H1 (cell line): ENCODE results near the gene ADSS1. TPM values are rescaled to one million over a fixed set of nuclear protein-coding genes. Genes with fewer than 3 reads are reported as not detected.

Experiments used
- CTCF ChIA-PET: fragments of 300-600 bp; sonication (Branson Sonifier 250); formaldehyde crosslinking; loops from one replicate; lab custom pipeline; 2021; ENCODE audit not compliant: partially characterized antibody; lab: Charles Lee
- POLR2A ChIA-PET: fragments of 300-600 bp; sonication (Branson Sonifier 250); formaldehyde crosslinking; loops from one replicate; lab custom pipeline; 2021; ENCODE audit warnings: inconsistent platforms; ENCODE audit not compliant: partially characterized antibody; lab: Charles Lee
- DNase-seq, 2 experiments: peaks; one replicate each; pipeline versions ENCODE4 v3.0.0 to v3.0.0-alpha.2; 2010 to 2022; ENCODE audit warnings: low spot score in 2 of 2, low read depth in 1 of 2, mixed read lengths in 1 of 2
- FAIRE-seq: peaks from 2 replicates; lab custom pipeline; 2011; peaks lifted over from hg19 to GRCh38; lab: Jason Lieb, UNC
- H2AFZ ChIP-seq: 2 replicates; pipeline ENCODE4 v1.8.1; 2012; ENCODE audit warnings: low read length, inconsistent platforms
- H2AK5ac ChIP-seq: 2 replicates; pipeline ENCODE4 v1.6.1; 2013; ENCODE audit warnings: low read depth, low read length
- H2BK120ac ChIP-seq: replicated peaks from 2 replicates; pipeline ENCODE3; 2013; ENCODE audit warnings: low read depth, low read length, inconsistent platforms
- H2BK12ac ChIP-seq: 2 replicates; pipeline ENCODE4 v1.6.1; 2013; ENCODE audit warnings: low read depth, low read length
- H2BK15ac ChIP-seq: 2 replicates; pipeline ENCODE4 v1.6.1; 2013; ENCODE audit warnings: low read length
- H2BK20ac ChIP-seq: 2 replicates; pipeline ENCODE4 v1.6.1; 2013; ENCODE audit warnings: low read length
- H2BK5ac ChIP-seq: 2 replicates; pipeline ENCODE4 v1.6.1; 2013; ENCODE audit warnings: low read depth, low read length
- H3K14ac ChIP-seq: 2 replicates; pipeline ENCODE4 v1.6.1; 2013; ENCODE audit warnings: inconsistent platforms; ENCODE audit not compliant: insufficient read length
- H3K18ac ChIP-seq: 2 replicates; pipeline ENCODE4 v1.6.1; 2013; ENCODE audit warnings: low read length; ENCODE audit errors: extremely low read depth
- H3K23ac ChIP-seq: 2 replicates; pipeline ENCODE4 v1.6.1; 2013; ENCODE audit warnings: inconsistent platforms; ENCODE audit not compliant: insufficient read length
- H3K23me2 ChIP-seq: 2 replicates; pipeline ENCODE4 v1.6.1; 2013; ENCODE audit warnings: low read depth, low read length
- H3K27ac ChIP-seq: 2 replicates; pipeline ENCODE4 v1.6.1; 2011; ENCODE audit warnings: low read depth, low read length, inconsistent platforms
- H3K27me3 ChIP-seq, 4 experiments: replicated peaks in 1 of 4; 1 replicate in 1 of 4; 2 replicates in 3 of 4; pipeline versions ENCODE4 v1.6.1 to v1.8.1; 2011 to 2013; ENCODE audit warnings: low read length in 3 of 4, mild to moderate bottlenecking in 3 of 4, inconsistent platforms in 2 of 4, mixed read lengths in 2 of 4, moderate library complexity in 1 of 4; ENCODE audit not compliant: control insufficient read depth in 3 of 4, insufficient read depth in 3 of 4; ENCODE audit errors: extremely low read depth in 1 of 4
- H3K36me3 ChIP-seq, 4 experiments: 2 replicates each; pipeline versions ENCODE4 v1.6.1 to v1.8.1; 2011 to 2013; ENCODE audit warnings: mild to moderate bottlenecking in 4 of 4, low read length in 3 of 4, moderate library complexity in 2 of 4, control low read depth in 1 of 4, inconsistent platforms in 1 of 4; ENCODE audit not compliant: insufficient read depth in 4 of 4, control insufficient read depth in 2 of 4
- H3K4ac ChIP-seq: replicated peaks from 2 replicates; pipeline ENCODE3; 2013; ENCODE audit warnings: low read length, low read depth, mixed read lengths, inconsistent platforms; ENCODE audit not compliant: insufficient read length
- H3K4me1 ChIP-seq, 4 experiments: replicated peaks in 1 of 4; 1 replicate in 1 of 4; 2 replicates in 3 of 4; pipeline versions ENCODE4 v1.6.1 to v1.8.1; 2011 to 2013; ENCODE audit warnings: low read length in 3 of 4, inconsistent platforms in 2 of 4, mixed read lengths in 1 of 4; ENCODE audit not compliant: insufficient read depth in 4 of 4, control insufficient read depth in 3 of 4
- H3K4me2 ChIP-seq, 2 experiments: 2 replicates each; pipeline versions ENCODE4 v1.6.1 to v1.8.1; 2011 to 2013; ENCODE audit warnings: low read depth in 2 of 2, low read length in 2 of 2, control low read depth in 1 of 2, inconsistent platforms in 1 of 2, mild to moderate bottlenecking in 1 of 2; ENCODE audit not compliant: insufficient read depth in 1 of 2
- H3K4me3 ChIP-seq, 4 experiments: fragments of 200-600, 300-600 bp in 1 of 4; sonication (generic), shearing (Covaris generic), sonication (Bioruptor Twin) in 1 of 4; 2 replicates each; pipeline versions ENCODE4 v1.5.1 to v1.8.1; 2011 to 2016; ENCODE audit warnings: low read length in 4 of 4, low read depth in 3 of 4, control low read depth in 2 of 4, inconsistent platforms in 2 of 4, mild to moderate bottlenecking in 2 of 4, mixed read lengths in 1 of 4, moderate library complexity in 1 of 4; ENCODE audit not compliant: insufficient read depth in 2 of 4; ENCODE audit errors: extremely low read depth in 1 of 4
- H3K56ac ChIP-seq: replicated peaks from 2 replicates; pipeline ENCODE3; 2013; ENCODE audit warnings: low read depth, mild to moderate bottlenecking, mixed read lengths, low read length, inconsistent platforms; ENCODE audit not compliant: insufficient read length
- H3K79me1 ChIP-seq: 2 replicates; pipeline ENCODE4 v1.6.1; 2013; ENCODE audit warnings: low read depth, low read length, control low read depth
- H3K79me2 ChIP-seq, 2 experiments: 2 replicates each; pipeline versions ENCODE4 v1.6.1 to v1.8.1; 2012 to 2013; ENCODE audit warnings: low read length in 2 of 2, mild to moderate bottlenecking in 2 of 2, inconsistent platforms in 1 of 2; ENCODE audit not compliant: insufficient read depth in 2 of 2, control insufficient read depth in 1 of 2
- H3K9ac ChIP-seq, 4 experiments: replicated peaks in 1 of 4; 1 replicate in 1 of 4; 2 replicates in 3 of 4; pipeline versions ENCODE4 v1.6.1 to v1.8.1; 2011 to 2013; ENCODE audit warnings: low read depth in 3 of 4, low read length in 3 of 4, control low read depth in 2 of 4, mild to moderate bottlenecking in 2 of 4, moderate library complexity in 2 of 4, inconsistent platforms in 1 of 4; ENCODE audit errors: extremely low read depth in 1 of 4
- H3K9me3 ChIP-seq, 2 experiments: 2 replicates each; pipeline versions ENCODE4 v1.6.1 to v1.8.1; 2012 to 2013; ENCODE audit warnings: mild to moderate bottlenecking in 2 of 2, moderate library complexity in 2 of 2, control low read depth in 1 of 2, inconsistent platforms in 1 of 2, low read depth in 1 of 2, low read length in 1 of 2, mixed read lengths in 1 of 2; ENCODE audit not compliant: insufficient read depth in 2 of 2
- H4K20me1 ChIP-seq, 2 experiments: replicated peaks in 1 of 2; 2 replicates each; pipeline versions ENCODE3 to v1.8.1; 2011 to 2013; ENCODE audit warnings: inconsistent platforms in 2 of 2, low read length in 2 of 2, mild to moderate bottlenecking in 1 of 2; ENCODE audit not compliant: insufficient read depth in 2 of 2, control insufficient read depth in 1 of 2
- H4K5ac ChIP-seq: 2 replicates; pipeline ENCODE4 v1.6.1; 2013; ENCODE audit warnings: low read length, low read depth, mixed read lengths, inconsistent platforms; ENCODE audit not compliant: insufficient read length
- H4K8ac ChIP-seq: 2 replicates; pipeline ENCODE4 v1.8.0; 2013; ENCODE audit warnings: mild to moderate bottlenecking, moderate library complexity, low read length, inconsistent platforms; ENCODE audit not compliant: insufficient read depth; ENCODE audit errors: extremely low read depth
- H4K91ac ChIP-seq: replicated peaks from 2 replicates; pipeline ENCODE3; 2013; ENCODE audit warnings: low read length, mixed read lengths, inconsistent platforms; ENCODE audit not compliant: insufficient read length
- ATF3 ChIP-seq: IDR thresholded peaks from 2 replicates; pipeline ENCODE4 v1.6.1; 2011; ENCODE audit warnings: low read depth, mild to moderate bottlenecking, low read length; ENCODE audit not compliant: insufficient read depth
- CREB1 ChIP-seq: IDR thresholded peaks from 2 replicates; pipeline ENCODE4 v1.6.1; 2012; ENCODE audit warnings: inconsistent platforms
- E2F6 ChIP-seq: IDR thresholded peaks from 2 replicates; pipeline ENCODE4 v1.6.1; 2012; ENCODE audit warnings: inconsistent platforms
- EZH2 ChIP-seq: fragments of 200-600 bp; sonication (generic); IDR thresholded peaks from 2 replicates; pipeline ENCODE4 v1.7.1; 2012; ENCODE audit warnings: low read depth, mild to moderate bottlenecking, moderate library complexity, low read length, inconsistent platforms; ENCODE audit not compliant: severe bottlenecking
- RBBP5 ChIP-seq: IDR thresholded peaks from 2 replicates; pipeline ENCODE4 v1.7.1; 2012; ENCODE audit warnings: low read depth, mild to moderate bottlenecking, inconsistent platforms, low read length, moderate library complexity, borderline replicate concordance
- WGBS, 2 experiments: shearing (Covaris generic) in 1 of 2; methylation state at CpG; one replicate each; pipeline versions ENCODE4 v1.1.6 to v1.1.7; 2013 to 2015; ENCODE audit warnings: low lambda C conversion rate in 2 of 2, mixed read lengths in 2 of 2, inconsistent platforms in 1 of 2, low coverage in 1 of 2, missing lambda C conversion rate in 1 of 2; ENCODE audit not compliant: insufficient replicate concordance in 2 of 2, insufficient coverage in 1 of 2, insufficient read length in 1 of 2; ENCODE audit errors: extremely low coverage in 1 of 2, missing lambda C conversion rate in 1 of 2; 5-methylcytosine and 5-hydroxymethylcytosine counted together
- polyA plus RNA-seq, 7 experiments: library from polyadenylated mRNA; depleted of rRNA in 3 of 7; stranded (reverse) in 5 of 7; unstranded in 2 of 7; fragments of >200 nt in 5 of 7; fragments of 200-250 nt in 2 of 7; gene quantifications; 1 replicate in 5 of 7; 2 replicates in 1 of 7; 4 replicates in 1 of 7; pipeline versions ENCODE4 v1.2.1 to v1.2.3, GENCODE V29; 2011 to 2013; ENCODE audit warnings: missing spikeins in 2 of 7, mixed read lengths in 2 of 7
- total RNA-seq: library from RNA; stranded (reverse); fragmentation: NEBNext Ultra II Directional; extraction: Animal tissue kit (Norgen Biotek cat#: 25700); gene quantifications from 2 replicates; pipeline ENCODE4 v1.2.1, GENCODE V29; 2021
- TF ChIP-seq, protein P1 (sequence below): IDR thresholded peaks from 2 replicates; pipeline ENCODE4 v1.6.1; 2012; ENCODE audit warnings: low read length, inconsistent platforms

ADSS1 gene
- total and polyA plus RNA-seq, 2 of the 8 experiments (the other 6 are each of a cell fraction or from before 2014, with no cell fraction given) = 7.1 to 7.9 TPM

GRCh38 chr14:104683653-104684448 is 40.2 kb upstream of the ADSS1 start:
- Histone ChIP-seq H3K36me3 (no peaks in the 10 kb centered on the region), H3K79me2 (no peaks in the 10 kb centered on the region), H3K14ac (no peak overlapping the region), H2BK12ac (peak overlapping the region; percentile 93; the same call in 1 of the 2 replicates), H3K4me1 (peaks cover 11 to 60% (median 43%) of the 10 kb centered on the region in 4 experiments), H3K9ac (no peak overlapping the region), H2AK5ac (no peak overlapping the region), H2BK15ac (peak overlapping the region; percentile 72; the same call in 1 of the 2 replicates), H3K79me1 (no peaks in the 10 kb centered on the region), H3K27me3 (no peaks in the 10 kb centered on the region; a peak in 2 of 7 replicates), H3K9me3 (no peaks in the 10 kb centered on the region), H3K23ac (no peak overlapping the region), H3K18ac (peak overlapping the region; percentile 60), H4K8ac (no peak overlapping the region), H3K4me2 (peak overlapping the region in 1 of 2 experiments; percentile 62; a peak in 1 of 4 replicates), H4K20me1 (no peaks in the 10 kb centered on the region), H4K5ac (no peak overlapping the region), H3K4me3 (no peak overlapping the region), H2BK120ac (no peak overlapping the region), H3K56ac (no peak overlapping the region), H3K27ac (no peak overlapping the region), H2AFZ (no peak overlapping the region), H3K23me2 (peaks cover 12% of the 10 kb centered on the region; the same call in 1 of the 2 replicates), H3K4ac (peak overlapping the region; percentile 14), H2BK5ac (peak overlapping the region; percentile 89; the same call in 1 of the 2 replicates), H2BK20ac (peak overlapping the region; percentile 89; the same call in 1 of the 2 replicates), H4K91ac (no peak overlapping the region)
- 86% methylated on average over 21 of the region's 22 CpGs; no CpG with 5 or more reads in 1 of the 2 experiments for WGBS, 2 experiments
- DNase-seq (no peak), FAIRE-seq (no peak)
- ChIA-PET CTCF (interaction anchor here (0.7 to 1.8 kb wide), 4 partner anchors 18 to 41 kb away, joined by 3 to 8 read pairs (median 4); no protein-coding TSS in a partner anchor), POLR2A (interaction anchor here (1.6 to 9.8 kb wide), 3 partner anchors 12 to 21 kb away, joined by 4 to 94 read pairs (median 71); no protein-coding TSS in a partner anchor)
- TF ChIP-seq ATF3 = no peak
- no peak for TF ChIP-seq E2F6
- TF ChIP-seq, protein P1, sequence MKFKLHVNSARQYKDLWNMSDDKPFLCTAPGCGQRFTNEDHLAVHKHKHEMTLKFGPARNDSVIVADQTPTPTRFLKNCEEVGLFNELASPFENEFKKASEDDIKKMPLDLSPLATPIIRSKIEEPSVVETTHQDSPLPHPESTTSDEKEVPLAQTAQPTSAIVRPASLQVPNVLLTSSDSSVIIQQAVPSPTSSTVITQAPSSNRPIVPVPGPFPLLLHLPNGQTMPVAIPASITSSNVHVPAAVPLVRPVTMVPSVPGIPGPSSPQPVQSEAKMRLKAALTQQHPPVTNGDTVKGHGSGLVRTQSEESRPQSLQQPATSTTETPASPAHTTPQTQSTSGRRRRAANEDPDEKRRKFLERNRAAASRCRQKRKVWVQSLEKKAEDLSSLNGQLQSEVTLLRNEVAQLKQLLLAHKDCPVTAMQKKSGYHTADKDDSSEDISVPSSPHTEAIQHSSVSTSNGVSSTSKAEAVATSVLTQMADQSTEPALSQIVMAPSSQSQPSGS = no peak
- no peak for TF ChIP-seq RBBP5
- TF ChIP-seq CREB1 = no peak
- no peak for TF ChIP-seq EZH2
